GM19238 (cell line): Measurements from ENCODE around the gene CORO2B.

Experiments
- DNase-seq: peaks from one replicate; pipeline ENCODE4 v3.0.0; 2011; ENCODE audit warnings: low spot score; ENCODE audit not compliant: insufficient read length

The CORO2B gene

GRCh38 chr15:68553994-68554720 lies 24.6 kb upstream of the CORO2B start:
- peak; percentile 26 for DNase-seq

GRCh38 chr15:68554721-68555678 lies 23.8 kb upstream of the CORO2B start:
- DNase-seq: no peak

GRCh38 chr15:68555679-68556037 lies 23.1 kb upstream of the CORO2B start:
- no peak for DNase-seq

GRCh38 chr15:68556139-68556990 lies 22.4 kb upstream of the CORO2B start:
- DNase-seq: no peak

GRCh38 chr15:68557469-68558317 lies 21.1 kb upstream of the CORO2B start:
- no peak for DNase-seq

- no peak for DNase-seq
Observed at GRCh38 chr15:68558318-68559305, 20.2 kb upstream of the CORO2B start.

- peak; percentile 74 for DNase-seq
Observed at GRCh38 chr15:68559345-68560310, 19.2 kb upstream of the CORO2B start.

- DNase-seq: no peak
Observed at GRCh38 chr15:68560501-68561113, 18.2 kb upstream of the CORO2B start.

- no peak for DNase-seq
Observed at GRCh38 chr15:68561171-68561900, 17.5 kb upstream of the CORO2B start.

- DNase-seq: no peak
Observed at GRCh38 chr15:68561901-68562300, 16.9 kb upstream of the CORO2B start.

- DNase-seq: no peak
Observed at GRCh38 chr15:68564173-68564572, 14.6 kb upstream of the CORO2B start.

- no peak for DNase-seq
Observed at GRCh38 chr15:68565234-68565633, 13.6 kb upstream of the CORO2B start.

- DNase-seq: no peak
Observed at GRCh38 chr15:68565726-68566125, 13.1 kb upstream of the CORO2B start.

- DNase-seq: no peak
Observed at GRCh38 chr15:68566377-68566954, 12.3 kb upstream of the CORO2B start.

- DNase-seq: no peak
Observed at GRCh38 chr15:68567345-68567744, 11.4 kb upstream of the CORO2B start.

GRCh38 chr15:68570974-68571373 lies 7.8 kb upstream of the CORO2B start:
- DNase-seq: no peak

GRCh38 chr15:68571582-68571981 lies 7.2 kb upstream of the CORO2B start:
- no peak for DNase-seq
